Amniotic epithelial cell (primary cell): ENCODE data around the gene FREM1.

Source experiments
- DNase-seq: peaks from one replicate; pipeline ENCODE4 v3.0.0-alpha.2; 2010; ENCODE audit warnings: low read depth

Gene FREM1

GRCh38 chr9:14761584-14761983 is 148.6 kb downstream of the FREM1 start:
- no peak for DNase-seq

- DNase-seq = no peak
These were observed 150.2 kb downstream of the FREM1 start for GRCh38 chr9:14760060-14760459.

DNA sequence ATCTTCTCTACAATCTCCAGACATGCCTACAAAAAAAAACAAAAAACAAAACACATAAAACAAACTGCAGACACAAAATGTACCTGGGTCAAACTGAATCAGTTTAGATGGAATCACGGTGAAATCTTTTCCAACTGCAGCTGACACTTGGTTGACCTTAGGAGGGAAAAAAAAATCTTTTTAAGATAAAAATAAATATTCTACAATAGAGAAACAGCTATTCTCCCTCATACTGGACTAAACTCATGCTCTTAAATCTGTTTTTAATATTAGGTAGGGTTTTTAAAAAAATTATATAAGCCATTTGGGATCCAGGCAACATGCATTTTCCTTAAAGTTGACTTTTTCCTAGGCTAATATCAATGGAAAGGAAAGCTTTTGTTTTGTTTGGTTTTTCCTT is 153.9 kb downstream of the FREM1 start:
- no peak for DNase-seq

DNA sequence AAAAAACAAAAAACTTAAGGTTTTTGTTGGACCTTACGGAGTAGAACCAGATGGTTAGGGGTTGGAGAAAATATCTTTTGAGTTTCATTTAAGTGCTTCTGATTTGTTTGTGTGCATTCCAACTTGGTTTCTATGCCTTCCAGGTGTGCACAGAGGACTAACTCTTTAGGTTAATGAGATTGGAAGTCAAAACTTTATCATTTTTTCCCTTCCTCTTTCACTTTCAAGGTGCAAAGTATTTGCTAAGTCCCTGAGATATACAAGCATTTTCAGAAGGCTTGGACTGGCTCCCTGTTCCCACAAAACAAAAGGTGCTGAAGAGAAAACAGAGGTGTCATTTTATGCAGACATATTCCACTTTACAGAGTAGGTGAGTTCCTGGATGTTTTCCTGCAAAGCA is 157.4 kb downstream of the FREM1 start:
- DNase-seq = no peak

GRCh38 chr9:14752271-14752670 is 158.0 kb downstream of the FREM1 start:
- DNase-seq = no peak

- DNase-seq = no peak
These were observed 159.4 kb downstream of the FREM1 start for GRCh38 chr9:14750821-14751220.

DNA sequence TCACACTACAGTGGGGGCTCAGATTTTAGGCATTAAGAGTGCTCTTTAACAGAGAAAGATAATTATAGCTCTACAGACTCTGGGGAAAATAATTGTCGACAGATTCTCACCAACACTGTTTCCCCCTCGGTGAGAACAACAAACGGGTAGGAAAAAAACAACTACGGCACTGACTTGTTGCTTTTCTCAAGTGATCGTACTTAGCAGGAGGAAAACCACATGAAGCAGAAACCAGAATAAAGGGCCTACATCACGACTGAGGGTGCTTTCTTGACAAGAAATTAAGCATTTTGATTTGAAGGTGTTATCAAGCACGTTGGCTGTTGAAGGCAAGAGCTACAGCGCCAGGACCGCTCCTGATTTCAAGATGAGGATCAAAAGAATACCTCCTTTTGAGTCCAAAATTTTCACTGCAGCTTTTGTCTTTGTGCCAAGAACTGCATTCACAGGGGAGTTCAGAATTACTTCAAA is 160.5 kb downstream of the FREM1 start:
- no peak for DNase-seq

DNA sequence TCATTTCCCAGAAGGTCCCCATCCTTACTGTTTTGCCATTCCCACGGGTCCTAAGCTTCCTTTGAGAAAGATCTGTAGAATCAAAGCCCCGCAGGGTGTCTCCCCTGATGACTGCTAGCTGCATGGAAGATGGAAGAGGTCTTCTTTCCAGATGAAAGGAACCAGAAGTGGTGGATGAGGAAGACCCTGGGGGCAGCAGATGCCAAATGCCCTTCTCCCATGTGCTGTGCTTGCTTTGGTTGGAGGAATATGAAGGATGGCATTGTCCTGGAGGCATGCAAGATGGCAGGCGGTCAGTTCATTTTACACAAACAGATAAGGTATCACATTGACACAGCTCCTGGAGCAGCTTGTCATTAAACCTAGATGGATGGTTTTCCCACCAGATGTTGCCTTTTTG is 161.9 kb downstream of the FREM1 start:
- no peak for DNase-seq

GRCh38 chr9:14747111-14747510 is 163.1 kb downstream of the FREM1 start:
- no peak for DNase-seq

DNA sequence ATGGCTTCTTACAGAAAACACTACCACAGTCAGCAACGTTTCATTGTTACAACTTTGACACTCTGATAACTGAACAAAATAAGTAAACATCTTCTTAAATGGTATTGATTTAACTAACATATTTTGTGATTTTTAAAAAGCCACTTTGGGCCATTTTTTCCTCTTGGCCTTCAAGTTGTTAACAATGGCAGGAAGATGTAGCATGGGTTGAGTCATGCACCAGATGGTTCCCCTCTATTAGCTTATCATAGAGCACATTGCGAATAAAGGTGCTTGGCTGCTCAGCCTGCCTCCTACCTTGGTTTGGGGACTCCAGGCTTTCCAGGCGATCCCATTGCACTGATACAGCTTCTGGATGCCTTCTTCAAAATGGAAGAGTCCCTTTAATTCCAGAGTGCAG is 163.6 kb downstream of the FREM1 start:
- no peak for DNase-seq

DNA sequence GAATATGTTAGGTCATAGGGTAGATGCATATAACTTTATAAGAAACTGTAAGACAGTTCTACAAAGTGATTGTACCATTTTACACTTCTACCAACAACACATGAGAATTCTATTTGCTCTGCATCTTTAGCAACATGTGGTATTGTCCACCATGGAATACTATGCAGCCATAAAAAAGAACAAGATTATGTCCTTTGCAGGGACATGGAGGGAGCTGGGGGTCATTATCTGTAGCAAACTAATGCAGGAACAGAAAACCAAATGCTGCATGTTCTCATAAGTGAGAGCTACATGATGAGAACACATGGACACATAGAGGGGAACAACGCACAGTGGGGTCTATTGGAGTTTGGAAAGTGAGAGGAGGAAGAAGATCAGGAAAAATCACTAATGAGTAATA is 165.5 kb downstream of the FREM1 start:
- DNase-seq = no peak

DNA sequence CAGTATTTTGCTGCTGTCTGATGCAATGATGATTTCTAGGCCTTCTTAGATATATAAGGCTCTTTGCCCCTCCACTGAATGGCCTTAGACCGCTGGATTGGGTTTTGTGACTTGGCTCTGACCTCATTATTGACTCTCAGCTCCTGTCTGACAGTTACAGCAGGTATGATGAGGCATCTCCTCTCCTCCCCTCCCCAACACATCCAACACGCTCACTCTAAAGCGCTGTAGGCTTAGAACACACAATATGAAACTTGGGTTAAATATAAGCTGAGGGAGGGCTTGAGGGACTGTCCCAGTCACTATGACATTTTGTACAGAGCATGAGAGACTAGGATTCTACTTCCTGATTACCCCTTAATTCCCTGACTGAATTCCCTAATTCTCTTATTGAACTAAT is 168.9 kb downstream of the FREM1 start:
- no peak for DNase-seq

GRCh38 chr9:14733133-14733532 is 177.1 kb downstream of the FREM1 start:
- DNase-seq = no peak

DNA sequence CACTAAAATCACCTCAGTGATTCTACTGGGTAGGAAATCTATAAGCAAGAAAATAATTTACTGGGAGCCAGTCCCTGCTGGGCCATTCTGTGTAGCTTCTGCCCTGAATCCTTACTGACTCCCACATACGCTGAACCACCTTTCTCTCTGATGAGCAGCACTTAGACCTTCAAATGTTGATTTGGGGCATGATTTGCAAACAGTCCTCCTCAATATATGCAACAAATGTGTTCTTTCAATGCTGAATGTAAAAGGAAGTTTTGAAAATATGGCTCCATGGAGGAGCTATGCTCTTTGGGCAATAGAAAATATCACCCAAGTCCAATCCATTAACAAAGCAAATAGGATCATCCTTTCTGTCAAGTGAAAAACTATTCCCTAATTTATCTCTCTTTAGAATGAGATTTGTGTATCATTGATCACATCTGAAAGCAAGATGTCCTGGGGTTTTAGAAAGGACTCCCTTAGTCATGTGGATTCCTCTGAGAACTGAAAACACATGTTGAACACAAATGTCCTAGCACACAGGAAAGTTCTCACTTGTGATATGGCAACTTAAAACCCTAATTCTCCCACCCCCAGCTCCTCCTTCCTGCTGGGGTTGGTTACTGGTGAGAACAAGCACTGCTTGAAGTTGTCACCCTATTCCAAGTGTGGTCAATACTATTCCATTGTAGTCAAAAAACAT is 178.8 kb downstream of the FREM1 start:
- no peak for DNase-seq

GRCh38 chr9:14730461-14730898 is 179.7 kb downstream of the FREM1 start:
- DNase-seq = no peak

GRCh38 chr9:14723301-14723700 is 186.9 kb downstream of the FREM1 start:
- no peak for DNase-seq

DNA sequence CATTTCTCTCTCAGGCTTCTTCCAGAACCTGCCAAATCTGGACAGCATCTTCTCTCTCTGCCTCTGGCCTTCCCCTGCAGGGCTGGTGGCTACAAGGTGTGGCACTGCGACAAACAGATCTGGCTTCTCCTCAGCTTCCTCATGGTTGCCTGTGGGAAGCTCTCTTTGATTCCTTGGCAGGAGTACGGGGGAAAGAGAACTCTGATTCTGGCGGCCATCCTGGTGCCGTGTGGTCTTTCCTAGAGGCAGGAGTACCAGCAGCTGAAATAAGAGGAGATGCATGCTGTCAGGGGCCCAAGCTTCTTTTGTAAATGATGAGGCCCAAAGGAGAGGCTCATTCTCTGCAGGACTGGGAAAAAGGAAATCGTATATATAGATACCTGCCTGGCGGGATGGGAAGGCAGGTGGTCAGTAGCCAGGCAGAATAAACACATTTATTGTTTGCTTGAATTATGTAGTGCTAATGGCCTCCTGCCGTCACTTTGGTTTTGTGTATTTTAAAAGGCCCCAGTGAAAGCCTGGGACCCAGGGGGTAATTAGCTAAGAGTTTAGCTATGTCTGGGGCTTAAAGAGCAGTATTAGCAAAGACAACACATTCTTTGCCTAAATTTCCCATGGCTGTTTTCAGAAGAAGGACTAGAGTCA is 187.7 kb downstream of the FREM1 start, which contains the start of gene CER1:
Gene CER1, minus strand, starts transcription at position 343 of the 645 bp plus-strand sequence. Its CDS starts 61 bp downstream, at position 282.
- DNase-seq = no peak

- no peak for DNase-seq
These were observed 190.9 kb downstream of the FREM1 start for GRCh38 chr9:14719231-14719923.

- DNase-seq = peak; percentile 12
These were observed 195.1 kb downstream of the FREM1 start for GRCh38 chr9:14715102-14715501.

GRCh38 chr9:14713187-14713767 is 197.0 kb downstream of the FREM1 start:
- no peak for DNase-seq

GRCh38 chr9:14710804-14711203 is 199.4 kb downstream of the FREM1 start:
- peak; percentile 60 for DNase-seq

DNA sequence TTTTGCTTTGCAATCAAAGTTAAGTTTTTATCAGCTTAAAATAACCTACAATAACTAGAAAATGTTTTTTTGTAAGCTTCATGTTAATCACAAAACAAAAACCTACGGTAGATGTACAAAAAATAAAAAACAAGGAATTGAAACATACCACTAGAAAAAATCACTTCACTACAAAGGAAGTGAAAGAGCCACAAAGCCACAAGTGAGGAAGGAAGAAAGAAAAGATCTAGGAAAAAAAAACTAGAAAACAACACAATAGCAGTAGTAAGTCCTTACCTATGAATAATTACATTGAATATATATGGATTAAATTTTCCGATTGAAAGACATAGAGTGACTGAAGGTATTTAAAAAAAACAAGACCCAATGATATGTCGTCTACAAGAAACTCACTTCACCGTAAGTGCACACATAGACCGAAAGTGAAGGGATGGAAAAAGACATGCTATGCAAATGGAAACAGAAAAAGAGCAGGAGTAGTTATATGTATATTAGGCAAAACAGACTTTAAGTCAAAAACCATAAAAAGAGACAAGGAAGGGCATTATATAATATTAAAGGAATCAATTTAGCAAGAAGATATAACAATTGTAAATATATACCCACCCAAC is 203.6 kb downstream of the FREM1 start:
- DNase-seq = no peak
